HG03520 (cell line): ENCODE data around the gene PSMA6.
"Not testable (repeated sequence)": the region's sequence is repeated elsewhere in the genome, so short reads cannot be mapped to it uniquely, and the experiment has no call there.

Experiments
- ATAC-seq: cut with Tn5 transposase; IDR thresholded peaks from one replicate; pipeline ENCODE4 v1.9.1; 2021; ENCODE audit warnings: mild to moderate bottlenecking, moderate library complexity; ENCODE audit not compliant: unreplicated experiment

The PSMA6 gene

GRCh38 chr14:35292051-35292769, at the start of gene PSMA6:
PSMA6 (plus strand) TSS chr14:35292382; CDS start chr14:35292477, 95 bp downstream.
- peak; percentile 84 for ATAC-seq

DNA sequence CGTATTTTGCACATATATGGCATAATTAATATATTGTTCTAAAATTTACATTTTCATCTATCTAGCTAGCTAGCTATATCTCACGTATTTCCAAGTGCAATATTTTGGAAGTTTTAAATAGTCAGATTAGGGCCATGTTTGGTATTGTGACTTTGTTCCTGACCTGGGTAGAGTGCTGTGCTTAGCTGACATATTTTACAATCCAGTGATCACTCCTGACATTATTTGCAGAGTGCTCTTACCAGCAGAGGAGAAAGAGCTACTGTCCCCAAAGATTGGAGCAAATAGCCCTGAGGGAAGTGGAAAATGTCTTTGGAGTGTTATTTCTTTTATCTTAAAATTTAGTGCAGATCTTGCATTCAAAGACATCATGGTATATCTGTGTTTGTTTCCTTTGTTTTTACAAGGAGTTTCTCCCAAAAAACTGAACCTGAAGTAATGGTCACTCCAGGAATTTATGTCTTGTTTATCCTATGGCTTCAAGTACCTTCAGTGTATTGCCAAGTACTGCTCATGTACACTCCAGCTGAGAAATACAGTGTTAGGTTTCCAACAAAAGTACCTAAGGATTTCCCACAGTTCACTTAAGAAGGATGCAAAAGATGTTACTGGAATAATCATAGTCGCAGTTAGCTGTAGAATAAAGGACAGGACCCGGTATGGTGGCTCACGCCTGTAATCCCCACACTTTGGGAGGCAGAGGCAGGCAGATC, 49.4 kb upstream of the PSMA6 start:
- no peak for ATAC-seq

GRCh38 chr14:35243956-35244355, 48.2 kb upstream of the PSMA6 start:
- no peak for ATAC-seq

DNA sequence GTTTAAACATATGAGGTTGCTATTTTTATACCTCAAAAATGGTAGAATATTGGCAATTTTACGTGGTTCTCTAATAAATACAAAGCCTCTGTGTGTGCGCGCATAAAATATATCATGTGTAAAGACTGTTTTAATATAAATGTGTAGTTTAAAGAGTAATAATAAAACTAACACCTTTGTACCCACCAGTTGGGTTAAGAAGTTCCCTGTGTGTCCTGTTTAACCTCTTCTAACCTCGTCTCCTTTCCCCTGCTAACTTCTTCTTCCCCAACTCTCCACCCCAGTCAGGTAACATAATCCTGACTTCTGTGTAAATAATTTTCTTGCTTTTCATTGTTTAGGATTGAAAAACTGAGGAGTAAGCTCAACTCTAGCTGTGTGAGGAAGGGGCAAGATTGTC, 47.6 kb upstream of the PSMA6 start:
- no peak for ATAC-seq

GRCh38 chr14:35245051-35245450, 47.1 kb upstream of the PSMA6 start:
- no peak for ATAC-seq

- ATAC-seq = no peak
Measured at GRCh38 chr14:35247777-35248475, 44.3 kb upstream of the PSMA6 start.

GRCh38 chr14:35248476-35248788, 43.8 kb upstream of the PSMA6 start:
- no peak for ATAC-seq

- no peak for ATAC-seq
Measured at GRCh38 chr14:35250319-35250718, 41.9 kb upstream of the PSMA6 start.

DNA sequence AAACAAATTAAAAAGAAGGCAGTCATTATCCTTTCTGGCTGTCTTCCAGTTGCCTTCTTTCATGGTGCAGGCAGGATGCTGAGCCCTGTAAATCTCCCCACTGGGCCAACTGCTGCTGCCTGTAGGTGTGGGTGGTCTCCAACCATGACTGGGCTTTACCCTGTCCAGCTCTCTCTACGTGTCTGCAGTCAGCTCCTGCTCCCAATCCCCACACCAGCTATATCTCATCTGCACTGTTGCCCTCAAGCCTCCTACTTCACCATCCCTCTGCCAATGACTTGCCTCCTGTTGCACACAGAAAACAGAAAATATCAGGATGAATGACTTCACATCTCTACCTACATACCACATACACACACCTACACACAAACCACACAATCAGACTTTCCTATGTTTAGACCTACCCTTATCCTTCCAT, 39.7 kb upstream of the PSMA6 start:
- no peak for ATAC-seq

GRCh38 chr14:35253056-35253455, 39.1 kb upstream of the PSMA6 start:
- not testable (repeated sequence) for ATAC-seq

GRCh38 chr14:35254034-35254622, 38.1 kb upstream of the PSMA6 start:
- ATAC-seq = not testable (repeated sequence)

DNA sequence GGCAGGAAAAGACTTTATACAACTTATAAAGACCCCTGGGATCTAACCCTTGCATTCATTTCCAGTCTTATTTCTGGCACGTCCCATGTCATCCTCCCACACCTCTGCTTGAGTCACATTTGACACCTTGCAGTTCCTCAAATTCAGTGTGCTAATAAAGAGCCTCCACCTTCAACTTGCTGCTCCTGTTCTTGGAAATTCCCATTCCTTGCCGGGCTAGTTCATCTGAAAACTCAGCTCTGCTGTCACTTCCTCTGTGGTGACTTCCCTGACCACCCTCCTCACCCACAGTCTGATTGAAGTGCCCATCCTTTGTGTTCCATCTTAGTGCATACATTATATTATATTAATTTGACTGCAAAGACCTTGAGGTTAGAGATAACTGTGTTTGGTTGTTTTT, 37.4 kb upstream of the PSMA6 start:
- ATAC-seq = no peak

GRCh38 chr14:35255711-35256110, 36.5 kb upstream of the PSMA6 start:
- no peak for ATAC-seq

DNA sequence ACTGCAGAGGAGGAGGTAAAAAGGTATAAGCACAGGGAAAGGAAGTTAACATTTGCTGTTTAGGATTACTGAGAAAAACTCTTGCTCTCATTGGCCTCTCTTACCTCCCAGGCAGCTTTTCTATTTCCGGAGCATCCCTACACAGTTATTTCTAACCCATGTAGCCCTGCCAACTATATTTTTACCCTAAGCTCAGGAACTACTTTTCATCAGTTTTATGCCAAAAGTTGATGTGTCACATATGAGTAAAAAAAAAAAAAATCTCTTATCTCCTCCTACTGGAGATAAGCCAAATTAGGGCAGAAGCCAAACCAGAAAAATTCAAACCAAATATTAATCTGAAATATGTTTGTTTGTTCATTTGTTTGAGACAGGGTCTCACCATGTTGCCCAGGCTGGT, 34.4 kb upstream of the PSMA6 start:
- ATAC-seq = no peak

- ATAC-seq = no peak
Measured at GRCh38 chr14:35258420-35258819, 33.8 kb upstream of the PSMA6 start.

GRCh38 chr14:35261774-35262173, 30.4 kb upstream of the PSMA6 start:
- ATAC-seq = no peak

GRCh38 chr14:35262436-35262835, 29.7 kb upstream of the PSMA6 start:
- ATAC-seq = no peak

- ATAC-seq = no peak
Measured at GRCh38 chr14:35268946-35269345, 23.2 kb upstream of the PSMA6 start.

GRCh38 chr14:35274805-35275204, 17.4 kb upstream of the PSMA6 start:
- ATAC-seq = no peak

DNA sequence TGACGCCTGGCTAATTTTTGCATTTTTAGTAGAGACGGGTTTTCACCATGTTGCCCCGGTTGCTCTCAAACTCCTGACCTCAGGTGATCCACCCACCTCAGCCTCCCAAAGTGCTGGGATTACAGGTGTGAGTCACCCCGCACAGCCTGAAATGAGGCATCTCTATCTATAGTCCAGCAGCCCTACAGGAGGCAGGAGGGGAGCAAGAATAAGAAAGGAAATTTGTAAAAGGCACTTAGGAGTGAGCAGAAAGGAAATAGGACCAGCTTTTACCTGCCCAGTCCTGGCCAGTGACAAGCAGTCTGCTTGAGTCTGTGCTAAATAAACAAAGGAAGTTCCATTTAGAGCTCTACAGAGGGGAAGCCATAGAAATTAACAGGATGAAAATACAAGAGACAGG, 15.0 kb upstream of the PSMA6 start:
- ATAC-seq = no peak

- ATAC-seq = no peak
Measured at GRCh38 chr14:35279369-35279768, 12.8 kb upstream of the PSMA6 start.

- ATAC-seq = no peak
Measured at GRCh38 chr14:35281341-35281740, 10.8 kb upstream of the PSMA6 start.
